GM12891 (cell line): Measurements from ENCODE around the gene MTMR1.

Source experiments
- POLR2AphosphoS5 ChIP-seq: IDR thresholded peaks from 2 replicates; pipeline ENCODE4 v1.6.1; 2011; ENCODE audit warnings: low read depth, low read length, control low read depth
- TAF1 ChIP-seq: IDR thresholded peaks from 2 replicates; pipeline ENCODE4 v1.6.1; 2011; ENCODE audit warnings: low read depth, low read length, control low read depth

- TF ChIP-seq POLR2AphosphoS5 (no peak), TAF1 (no peak)
These were observed 70.2 kb downstream of the MTMR1 start for GRCh38 chrX:150763303-150763797.
